Jurkat, Clone E6-1 (cell line): ENCODE data around the gene TSSK3.
A peak's percentile ranks its signal among the peaks of the same experiment; 100 is the strongest.

Source experiments
- DNase-seq: peaks from one replicate; pipeline ENCODE4 v3.0.0-alpha.2; 2011; ENCODE audit warnings: low read depth, low spot score
- H3K4me3 ChIP-seq: 2 replicates; pipeline ENCODE4 v1.5.1; 2011; ENCODE audit warnings: mild to moderate bottlenecking, low read length, control low read depth, moderate library complexity

Gene TSSK3

GRCh38 chr1:32357614-32358013 lies 4.7 kb upstream of the TSSK3 start:
- no peak overlapping the region for H3K4me3 ChIP-seq
- DNase-seq = no peak

GRCh38 chr1:32358435-32358834 lies 3.9 kb upstream of the TSSK3 start:
- DNase-seq = no peak
- no peak overlapping the region for H3K4me3 ChIP-seq

- no peak for DNase-seq
- no peak overlapping the region for H3K4me3 ChIP-seq
Observed at GRCh38 chr1:32361308-32361673, 1.0 kb upstream of the TSSK3 start.

GRCh38 chr1:32361674-32362473 lies 465 bp upstream of the TSSK3 start:
- DNase-seq = no peak
- no peak overlapping the region for H3K4me3 ChIP-seq

GRCh38 chr1:32363713-32364112 lies 1.4 kb downstream of the TSSK3 start:
- no peak for DNase-seq

DNA sequence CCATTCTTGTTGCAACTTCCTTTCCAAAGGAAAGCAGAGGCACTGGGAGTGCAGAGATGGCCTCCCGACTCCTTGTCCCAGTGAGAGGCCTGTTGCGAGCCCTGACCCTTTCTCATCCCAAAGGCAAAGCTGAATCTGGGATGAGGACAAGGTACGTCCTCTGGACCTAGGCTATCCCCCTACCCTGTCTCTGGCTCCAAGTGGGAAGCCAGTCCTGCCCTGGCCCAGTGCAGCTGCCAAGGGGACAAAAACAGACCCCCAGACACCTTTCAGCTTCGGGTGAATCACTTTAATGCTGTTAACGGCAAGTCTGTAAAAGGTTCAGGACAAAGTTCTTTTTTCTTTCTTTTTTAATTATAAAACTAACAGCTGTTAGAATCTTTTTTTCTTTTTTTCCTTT lies 2.5 kb downstream of the TSSK3 start:
- DNase-seq = no peak
- no peak overlapping the region for H3K4me3 ChIP-seq

More at GRCh38 chr1:32363713-32364112, 1.4 kb downstream of the TSSK3 start:
- H3K4me3 ChIP-seq = no peak overlapping the region

GRCh38 chr1:32365445-32365844 lies 3.1 kb downstream of the TSSK3 start:
- H3K4me3 ChIP-seq = no peak overlapping the region
- DNase-seq = no peak

DNA sequence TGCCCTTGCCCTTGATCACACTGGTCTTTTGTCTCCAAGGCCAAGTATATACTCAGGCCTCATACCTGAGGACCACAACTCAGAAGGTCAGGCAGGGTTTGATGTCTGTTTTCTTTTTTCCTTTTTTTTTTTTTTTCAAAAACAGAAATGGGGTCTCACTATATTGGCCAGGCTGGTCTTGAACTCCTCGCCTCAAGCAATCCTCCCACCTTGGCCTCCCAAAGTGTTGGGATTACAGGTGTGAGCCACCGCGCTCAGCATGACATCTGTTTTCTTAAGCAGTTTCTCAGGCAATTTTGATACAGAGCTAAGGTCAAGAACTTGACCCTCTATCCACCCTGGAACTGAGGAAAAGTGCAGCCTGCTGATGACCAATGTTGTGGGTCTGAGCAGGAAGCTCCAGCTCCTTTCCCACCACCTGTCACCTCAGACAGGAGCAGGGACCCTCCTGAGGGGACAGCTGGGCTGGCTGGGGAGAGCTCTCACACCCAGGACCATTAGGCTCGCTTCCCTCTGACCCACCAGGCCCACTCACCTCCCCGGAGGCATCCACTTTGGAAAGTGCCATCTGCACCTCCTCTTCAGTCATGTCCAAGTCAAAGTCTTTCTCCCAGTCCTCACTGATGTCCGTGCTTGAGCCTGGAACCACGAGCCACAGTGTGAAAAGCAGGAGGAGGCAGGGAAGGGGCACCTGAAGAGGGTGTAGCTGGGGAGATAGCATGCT lies 5.7 kb downstream of the TSSK3 start:
- DNase-seq = no peak
- H3K4me3 ChIP-seq = no peak overlapping the region

GRCh38 chr1:32372149-32372756 lies 9.9 kb downstream of the TSSK3 start:
- H3K4me3 ChIP-seq = no peak overlapping the region
- peak; percentile 94 for DNase-seq

- no peak for DNase-seq
- no peak overlapping the region for H3K4me3 ChIP-seq
Observed at GRCh38 chr1:32373996-32374592, 11.8 kb downstream of the TSSK3 start.

GRCh38 chr1:32376199-32376598 lies 13.9 kb downstream of the TSSK3 start:
- no peak overlapping the region for H3K4me3 ChIP-seq
- no peak for DNase-seq

DNA sequence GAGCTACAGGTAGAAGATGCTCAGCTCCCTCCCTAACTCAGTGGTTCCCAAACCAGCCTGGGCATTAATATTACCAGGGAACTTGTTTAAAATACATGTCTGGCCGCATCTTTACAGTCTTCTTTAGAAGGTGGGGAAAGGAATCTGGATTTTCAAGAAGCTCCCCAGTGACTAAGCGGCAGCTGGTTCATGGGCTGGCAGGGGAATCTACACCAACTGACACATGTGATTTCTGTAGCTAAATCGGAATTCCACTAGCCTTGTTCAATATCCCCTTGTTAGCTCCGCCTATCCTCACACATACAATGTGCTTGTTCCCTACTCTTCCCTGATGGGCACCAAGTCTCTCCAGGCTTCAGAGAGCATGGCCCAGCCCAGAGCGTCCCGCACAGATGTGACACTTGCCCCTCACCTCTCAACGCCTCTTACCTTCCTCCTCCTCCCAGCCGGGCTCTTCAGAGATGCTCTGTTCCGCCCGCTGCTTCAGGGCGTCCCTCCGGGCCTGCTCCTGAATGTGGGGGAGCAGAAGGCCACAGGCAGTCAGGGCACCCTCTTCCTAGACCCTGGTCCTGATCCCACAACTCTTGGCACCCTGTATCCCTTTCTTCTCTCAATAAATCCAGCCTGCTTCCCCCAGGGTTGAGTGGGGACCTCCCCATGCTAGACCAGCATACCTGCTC lies 15.3 kb downstream of the TSSK3 start:
- no peak for DNase-seq
- H3K4me3 ChIP-seq = no peak overlapping the region

GRCh38 chr1:32380057-32380456 lies 17.7 kb downstream of the TSSK3 start:
- DNase-seq = no peak
- H3K4me3 ChIP-seq = no peak overlapping the region

DNA sequence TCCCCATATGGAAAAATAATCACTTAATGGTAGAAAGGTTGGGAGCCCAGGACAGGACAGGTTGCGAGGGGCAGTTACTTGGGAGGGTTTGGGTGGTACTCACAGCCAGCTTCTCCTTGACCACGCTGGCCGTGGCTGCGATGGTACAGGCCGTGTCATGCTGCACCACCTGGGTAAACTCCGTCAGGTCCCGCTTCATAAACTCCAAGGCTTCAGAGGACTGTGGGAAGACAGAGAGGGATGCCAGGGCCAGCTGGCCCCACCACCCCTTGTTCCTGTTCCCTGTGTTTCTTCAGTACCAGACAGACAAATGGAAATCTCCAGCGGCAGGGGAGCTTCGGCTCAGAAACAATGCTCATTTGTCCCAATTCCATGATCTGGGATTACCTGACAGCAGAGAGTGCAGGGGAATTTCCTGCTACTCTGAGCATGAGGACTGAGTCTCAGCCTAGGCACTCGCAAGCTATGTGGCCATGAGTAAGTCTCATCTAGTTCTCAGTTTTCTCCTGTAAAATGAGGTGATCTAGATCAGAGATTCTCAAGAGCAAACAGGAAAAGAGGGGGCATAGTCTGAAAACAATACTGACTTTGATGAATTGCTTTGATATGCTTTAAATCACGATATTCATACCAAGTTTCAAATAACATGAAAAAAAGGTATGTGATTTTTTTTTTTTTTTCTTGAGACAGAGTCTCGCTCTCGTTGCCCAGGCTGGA lies 24.5 kb downstream of the TSSK3 start:
- DNase-seq = no peak
- H3K4me3 ChIP-seq = no peak overlapping the region

DNA sequence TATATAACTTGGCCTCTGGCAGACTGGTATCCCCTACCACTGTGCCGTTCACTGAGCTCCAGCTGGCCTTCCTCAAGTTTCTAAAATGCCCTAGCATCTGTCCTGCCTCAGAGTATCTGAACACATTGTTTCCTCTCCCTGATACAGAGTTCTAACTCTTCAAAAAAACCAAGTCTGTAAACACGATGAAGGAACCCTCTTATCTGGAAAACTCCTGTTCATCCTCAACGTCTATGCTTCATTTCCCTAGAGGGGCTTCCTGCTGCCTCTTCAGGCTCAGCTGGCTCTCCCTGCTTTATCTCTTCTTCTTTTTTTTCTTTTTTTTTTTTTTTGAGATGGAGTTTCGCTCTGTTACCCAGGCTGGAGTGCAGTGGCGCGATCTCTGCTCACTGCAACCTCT lies 26.3 kb downstream of the TSSK3 start:
- no peak for DNase-seq
- no peak overlapping the region for H3K4me3 ChIP-seq

DNA sequence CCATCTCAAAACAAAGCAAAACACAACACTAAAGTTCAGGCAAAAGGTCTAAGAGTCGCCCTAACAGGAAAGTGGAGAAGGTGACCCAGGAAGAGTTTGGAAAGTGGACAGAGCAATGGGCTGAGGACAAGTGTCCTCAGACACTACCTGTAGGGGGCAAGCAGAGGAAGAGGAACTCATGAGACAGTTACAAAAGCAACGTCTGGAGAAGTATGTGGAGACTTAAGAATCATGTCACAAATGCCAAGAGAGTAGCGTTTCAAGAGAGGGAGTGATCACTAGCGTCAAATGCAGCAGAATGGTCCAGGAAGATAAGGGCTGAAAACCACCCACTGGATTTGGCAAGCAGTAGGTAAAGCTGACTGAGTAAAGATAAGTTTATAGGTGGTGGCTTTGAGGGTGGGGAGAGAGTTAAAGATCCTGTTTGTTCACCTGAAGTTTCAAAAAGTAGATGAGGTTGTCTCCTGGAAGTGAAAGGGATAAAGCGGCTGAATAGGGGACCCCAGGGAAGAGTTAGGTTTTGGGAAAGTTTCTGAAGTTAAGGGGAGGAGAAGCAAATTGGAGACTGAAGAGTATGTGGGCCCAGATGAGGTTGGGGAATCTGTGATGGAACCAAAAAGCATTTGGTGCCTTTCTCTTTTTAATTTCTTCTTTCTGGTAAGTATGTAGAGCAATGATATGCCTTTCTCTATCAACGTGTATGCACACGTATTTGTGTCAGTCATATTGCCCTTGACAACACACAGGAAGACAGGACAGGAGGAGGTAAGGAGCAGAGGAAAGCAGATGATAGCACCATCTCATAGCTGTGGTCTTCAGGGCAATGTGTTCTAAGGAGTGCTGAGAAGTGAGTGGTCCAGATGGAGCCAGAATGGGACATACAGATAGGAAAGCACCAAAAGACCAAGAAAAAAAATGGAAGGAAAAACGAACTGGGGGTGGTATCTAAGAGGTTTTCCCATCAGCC lies 28.8 kb downstream of the TSSK3 start:
- no peak overlapping the region for H3K4me3 ChIP-seq
- DNase-seq = no peak

- no peak for DNase-seq
- no peak overlapping the region for H3K4me3 ChIP-seq
Observed at GRCh38 chr1:32392325-32392724, 30.0 kb downstream of the TSSK3 start.

DNA sequence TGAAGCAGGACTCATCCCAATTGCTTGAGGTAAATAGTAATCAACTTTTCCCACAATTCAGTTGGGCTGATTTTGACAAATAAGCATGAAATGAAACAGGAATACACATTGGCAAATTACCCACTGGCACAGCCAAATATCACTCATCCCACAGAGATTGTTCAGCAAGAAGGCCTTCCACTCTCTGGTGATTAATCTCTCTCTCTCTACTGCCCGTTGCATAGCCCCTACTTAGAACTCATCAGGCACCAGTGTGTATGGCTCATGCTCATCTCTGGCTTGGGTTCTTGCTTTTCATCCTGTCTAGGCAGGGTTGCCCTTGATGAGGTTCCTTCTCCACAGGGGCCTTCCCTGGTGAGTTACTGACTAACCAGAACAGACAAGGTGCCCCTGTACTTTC lies 30.8 kb downstream of the TSSK3 start:
- no peak for DNase-seq
- H3K4me3 ChIP-seq = peak overlapping the region; percentile 94
